GM23338 (cell line): ENCODE measurements around the gene TSPAN1. TPM values are rescaled to one million over a fixed set of nuclear protein-coding genes. Genes with fewer than 3 reads are reported as not detected.
A peak's percentile ranks its signal among the peaks of the same experiment; 100 is the strongest.

Experiments
- ATAC-seq: fragments of 200-7000 bp; cut with Tn5 transposase; 3 replicates; pipeline ENCODE4 v1.9.1; 2020
- DNase-seq: peaks from one replicate; pipeline ENCODE4 v3.0.0-alpha.2; 2015; ENCODE audit warnings: low spot score
- H2AFZ ChIP-seq: fragments of 200-600 bp; sonication (generic); 2 replicates; pipeline ENCODE4 v1.8.0; 2016; ENCODE audit warnings: antibody characterized with exemption, mild to moderate bottlenecking, moderate library complexity
- H3F3A ChIP-seq: fragments of 200-600 bp; sonication (generic); replicated peaks from 2 replicates; pipeline ENCODE4 v1.8.0; 2017; ENCODE audit warnings: antibody characterized with exemption, mixed run types, low read depth
- H3K27ac ChIP-seq: fragments of 200-600 bp; sonication (generic); 2 replicates; pipeline ENCODE4 v1.6.1; 2016; ENCODE audit warnings: low read depth
- H3K27me3 ChIP-seq: fragments of 200-600 bp; sonication (generic); 2 replicates; pipeline ENCODE4 v1.8.0; 2016; ENCODE audit warnings: mild to moderate bottlenecking, mixed run types, moderate library complexity; ENCODE audit not compliant: insufficient read depth
- H3K36me3 ChIP-seq: fragments of 200-600 bp; sonication (generic); 2 replicates; pipeline ENCODE4 v1.8.0; 2016; ENCODE audit warnings: mild to moderate bottlenecking; ENCODE audit not compliant: insufficient read depth
- H3K4me1 ChIP-seq: fragments of 200-600 bp; sonication (generic); 2 replicates; pipeline ENCODE4 v1.8.0; 2016; ENCODE audit warnings: mild to moderate bottlenecking, moderate library complexity; ENCODE audit not compliant: insufficient read depth
- H3K4me2 ChIP-seq: fragments of 200-600 bp; sonication (generic); 2 replicates; pipeline ENCODE4 v1.7.1; 2017; ENCODE audit warnings: mixed run types
- H3K4me3 ChIP-seq: fragments of 200-600 bp; sonication (generic); 2 replicates; pipeline ENCODE4 v1.6.1; 2016; ENCODE audit warnings: mixed run types
- H3K79me2 ChIP-seq: fragments of 200-600 bp; sonication (generic); replicated peaks from 2 replicates; pipeline ENCODE4 v1.8.0; 2017; ENCODE audit warnings: mild to moderate bottlenecking; ENCODE audit not compliant: insufficient read depth
- H3K9me2 ChIP-seq: fragments of 200-600 bp; sonication (generic); 2 replicates; pipeline ENCODE4 v1.8.0; 2017; ENCODE audit not compliant: insufficient read depth
- H4K20me1 ChIP-seq: fragments of 200-600 bp; sonication (generic); replicated peaks from 2 replicates; pipeline ENCODE4 v1.8.0; 2017; ENCODE audit warnings: mild to moderate bottlenecking; ENCODE audit not compliant: insufficient read depth
- H3K27ac Mint-ChIP-seq: 2 replicates; pipeline ENCODE4 v1.8.0; 2020; ENCODE audit warnings: inconsistent platforms, mild to moderate bottlenecking, moderate library complexity, mixed read lengths
- H3K27me3 Mint-ChIP-seq: 3 replicates; pipeline ENCODE4 v1.8.0; 2022; ENCODE audit warnings: low read depth, mild to moderate bottlenecking, moderate library complexity, mixed read lengths, inconsistent platforms; ENCODE audit not compliant: insufficient read depth, poor library complexity
- H3K36me3 Mint-ChIP-seq: 3 replicates; pipeline ENCODE4 v1.8.0; 2021; ENCODE audit warnings: low read depth, mild to moderate bottlenecking, inconsistent platforms, moderate library complexity, mixed read lengths
- H3K4me1 Mint-ChIP-seq: 3 replicates; pipeline ENCODE4 v1.8.0; 2020; ENCODE audit warnings: mild to moderate bottlenecking, inconsistent platforms, mixed read lengths
- H3K4me3 Mint-ChIP-seq: 3 replicates; pipeline ENCODE4 v1.8.0; 2021; ENCODE audit warnings: moderate library complexity, mild to moderate bottlenecking, inconsistent platforms, mixed read lengths
- H3K9me3 Mint-ChIP-seq: 3 replicates; pipeline ENCODE4 v1.8.0; 2020; ENCODE audit warnings: moderate library complexity, mild to moderate bottlenecking, inconsistent platforms, mixed read lengths
- CREB1 ChIP-seq: fragments of 250-450 bp; sonication (Bioruptor Pico); IDR thresholded peaks from 2 replicates; pipeline ENCODE4 v1.5.0; 2020; ENCODE audit warnings: low read depth, mild to moderate bottlenecking, moderate library complexity
- ETS1 ChIP-seq: IDR thresholded peaks from 2 replicates; pipeline ENCODE4 v1.6.1; 2016; ENCODE audit warnings: antibody characterized with exemption
- EZH2 ChIP-seq: fragments of 200-600 bp; sonication (generic); IDR thresholded peaks from one replicate; pipeline ENCODE4 v1.8.0; 2017; ENCODE audit warnings: antibody characterized with exemption, mild to moderate bottlenecking, low read depth; ENCODE audit not compliant: unreplicated experiment
- EZH2phosphoT487 ChIP-seq: fragments of 200-600 bp; sonication (generic); IDR thresholded peaks from one replicate; pipeline ENCODE4 v1.8.1; 2018; ENCODE audit warnings: antibody characterized with exemption; ENCODE audit not compliant: unreplicated experiment
- JUNB ChIP-seq: IDR thresholded peaks from one replicate; pipeline ENCODE4 v1.6.1; 2016; ENCODE audit warnings: antibody characterized with exemption; ENCODE audit not compliant: unreplicated experiment
- NANOG ChIP-seq: IDR thresholded peaks from 2 replicates; pipeline ENCODE4 v1.6.1; 2016; ENCODE audit warnings: antibody characterized with exemption, borderline replicate concordance
- REST ChIP-seq: IDR thresholded peaks from one replicate; pipeline ENCODE4 v1.6.1; 2018; ENCODE audit warnings: antibody characterized with exemption; ENCODE audit not compliant: unreplicated experiment
- STAT1 ChIP-seq: IDR thresholded peaks from one replicate; pipeline ENCODE4 v1.6.1; 2016; ENCODE audit warnings: antibody characterized with exemption; ENCODE audit not compliant: unreplicated experiment
- ZNF114 ChIP-seq: fragments of 250-450 bp; sonication (Bioruptor Pico); IDR thresholded peaks from 2 replicates; pipeline ENCODE4 v1.5.0; 2020; ENCODE audit warnings: mild to moderate bottlenecking, moderate library complexity
- ZNF331 ChIP-seq: fragments of 250-450 bp; sonication (Bioruptor Pico); IDR thresholded peaks from 2 replicates; pipeline ENCODE4 v1.5.0; 2020; ENCODE audit warnings: low read depth, mild to moderate bottlenecking, moderate library complexity
- ZNF462 ChIP-seq: fragments of 250-450 bp; sonication (Bioruptor Pico); IDR thresholded peaks from 2 replicates; pipeline ENCODE4 v1.5.0; 2020; ENCODE audit warnings: mild to moderate bottlenecking, moderate library complexity
- polyA plus RNA-seq: library from polyadenylated mRNA; unstranded; fragments of >200 nt; fragmentation: Nextera tagmentation; extraction: Ambion mirVana; gene quantifications from 2 replicates; pipeline ENCODE4 v1.2.1, GENCODE V29; 2016
- total RNA-seq: library from RNA; depleted of rRNA; stranded (reverse); fragments of >200 nt; shearing (Covaris generic); gene quantifications from 2 replicates; pipeline ENCODE4 v1.2.3, GENCODE V29; 2014

The TSPAN1 gene
- total and polyA plus RNA-seq, 2 experiments from 2014 or later: not detected

GRCh38 chr1:46203738-46204405, 29.0 kb downstream of the TSPAN1 start (continued):
- TF ChIP-seq ZNF331 (CRISPR knock-in tag) (no peak), REST (no peak)

GRCh38 chr1:46204406-46204742, 29.5 kb downstream of the TSPAN1 start:
- peak overlapping the region; percentile 97 for H3K4me2 ChIP-seq
- H3K9me3 Mint-ChIP-seq: no peaks in the 10 kb centered on the region
- DNase-seq: no peak
- H3K4me1 ChIP-seq: peaks cover 6% of the 10 kb centered on the region
- no peaks in the 10 kb centered on the region for H4K20me1 ChIP-seq
- no peak overlapping the region for H3K27ac ChIP-seq
- no peaks in the 10 kb centered on the region for H3K36me3 ChIP-seq
- H3K79me2 ChIP-seq: no peaks in the 10 kb centered on the region
- H3K27ac Mint-ChIP-seq: no peak overlapping the region
- ATAC-seq: no peak
- H3K9me2 ChIP-seq: no peaks in the 10 kb centered on the region
- no peak overlapping the region for H2AFZ ChIP-seq
- peak overlapping the region; percentile 92 for H3K4me3 Mint-ChIP-seq
- H3K4me3 ChIP-seq: peak overlapping the region; percentile 100
- peaks cover 24% of the 10 kb centered on the region for H3K4me1 Mint-ChIP-seq
- peaks cover 20% of the 10 kb centered on the region for H3K27me3 Mint-ChIP-seq
- 0 out of 2 replicates have a peak, but pooled peaks cover 5% of the 10 kb centered on the region for H3F3A ChIP-seq
- no peaks in the 10 kb centered on the region for H3K36me3 Mint-ChIP-seq
- 0 out of 2 replicates have a peak, but pooled peaks cover 5% of the 10 kb centered on the region for H3K27me3 ChIP-seq
- TF ChIP-seq JUNB (no peak), ZNF462 (CRISPR knock-in tag) (no peak), CREB1 (CRISPR knock-in tag) (no peak), ZNF114 (no peak), EZH2 (no peak), EZH2phosphoT487 (no peak), NANOG (no peak), REST (no peak), ETS1 (no peak), STAT1 (no peak)
